ENCODE data around the gene ARHGAP31.

- no peak for TF ChIP-seq CTCF (IDR thresholded peaks at IDR 0.05)
- TF ChIP-seq POLR2A (IDR thresholded peaks at IDR 0.05) = no peak
These were observed 55.9 kb downstream of the ARHGAP31 start for GRCh38 chr3:119350114-119350513.
